Measurements from ENCODE around the gene CACNG5. TPM values are rescaled to one million over a fixed set of nuclear protein-coding genes. Genes with fewer than 3 reads are reported as not detected.
"Not testable (repeated sequence)": the region's sequence is repeated elsewhere in the genome, so short reads cannot be mapped to it uniquely, and the experiment has no call there.

The CACNG5 gene
- total RNA-seq, 4 donors from 2014 or later: not detected

GRCh38 chr17:66893382-66893781 lies 58.5 kb downstream of the CACNG5 start:
- H3K4me3 ChIP-seq (ENCODE audit: low read depth, poor library complexity, severe bottlenecking): no peak overlapping the region
- TF ChIP-seq POLR2A (IDR thresholded peaks at IDR 0.05) (no peak), CTCF (IDR thresholded peaks at IDR 0.05) (no peak)
- intact Hi-C loops (cut with DNase I; ENCODE audit: low total_unique reads): no loop called here
- DNase-seq (ENCODE audit: low spot score in 2 of 2): no peak
- WGBS, 2 donors: 78 to 85% methylated on average over 6 of the region's 6 CpGs

GRCh38 chr17:66893863-66894262 lies 58.9 kb downstream of the CACNG5 start:
- intact Hi-C loops (cut with DNase I; ENCODE audit: low total_unique reads): no loop called here
- no peak for TF ChIP-seq CTCF (IDR thresholded peaks at IDR 0.05)
- no peak for TF ChIP-seq POLR2A (IDR thresholded peaks at IDR 0.05)
- DNase-seq (ENCODE audit: low spot score in 2 of 2): no peak
- WGBS, 2 donors: 79 to 87% methylated on average over 5 of the region's 5 CpGs
- no peak overlapping the region for H3K4me3 ChIP-seq (ENCODE audit: low read depth, poor library complexity, severe bottlenecking)

- WGBS, 2 donors: 57 to 64% methylated on average over 9 of the region's 9 CpGs
- intact Hi-C loops (cut with DNase I; ENCODE audit: low total_unique reads): no loop called here
Measured at GRCh38 chr17:66897141-66897540, 62.2 kb downstream of the CACNG5 start.

GRCh38 chr17:66898536-66898935 lies 63.6 kb downstream of the CACNG5 start:
- no peak for DNase-seq (ENCODE audit: low spot score in 2 of 2)
- TF ChIP-seq CTCF (IDR thresholded peaks at IDR 0.05) (no peak), POLR2A (IDR thresholded peaks at IDR 0.05) (no peak)
- WGBS, 2 donors: 78 to 80% methylated on average over 9 to 10 of the region's 10 CpGs
- H3K4me3 ChIP-seq (ENCODE audit: low read depth, poor library complexity, severe bottlenecking): no peak overlapping the region
- intact Hi-C loops (cut with DNase I; ENCODE audit: low total_unique reads): no loop called here

More at GRCh38 chr17:66897141-66897540, 62.2 kb downstream of the CACNG5 start:
- TF ChIP-seq CTCF (IDR thresholded peaks at IDR 0.05) (no peak), POLR2A (IDR thresholded peaks at IDR 0.05) (no peak)
- DNase-seq (ENCODE audit: low spot score in 2 of 2): no peak
- H3K4me3 ChIP-seq (ENCODE audit: low read depth, poor library complexity, severe bottlenecking): no peak overlapping the region

GRCh38 chr17:66900126-66901010 lies 65.5 kb downstream of the CACNG5 start:
- no peak for DNase-seq (ENCODE audit: low spot score in 2 of 2)
- TF ChIP-seq POLR2A (IDR thresholded peaks at IDR 0.05) (no peak), CTCF (IDR thresholded peaks at IDR 0.05) (no peak)
- no peak overlapping the region for H3K4me3 ChIP-seq (ENCODE audit: low read depth, poor library complexity, severe bottlenecking)
- intact Hi-C loops (cut with DNase I; ENCODE audit: low total_unique reads): loop anchor here (10.0 kb wide), 1 partner anchor 696 kb away; no protein-coding TSS in a partner anchor
- 52 to 60% methylated on average over 9 of the region's 9 CpGs for WGBS, 2 donors

- not testable (repeated sequence) for H3K4me3 ChIP-seq (ENCODE audit: low read depth, poor library complexity, severe bottlenecking); DNase-seq (ENCODE audit: low spot score in 2 of 2)
- WGBS, 2 donors: 67 to 70% methylated on average over 6 of the region's 6 CpGs
- intact Hi-C loops (cut with DNase I; ENCODE audit: low total_unique reads): loop anchor here (10.0 kb wide), 1 partner anchor 698 kb away; no protein-coding TSS in a partner anchor
Measured at GRCh38 chr17:66903296-66903695, 68.4 kb downstream of the CACNG5 start.
